ES-I3 (cell line): Measurements from ENCODE around the gene TMA7B.
"Not testable (repeated sequence)": the region's sequence is repeated elsewhere in the genome, so short reads cannot be mapped to it uniquely, and the experiment has no call there.

ENCODE experiments used
- H3K36me3 ChIP-seq: 2 replicates; pipeline ENCODE4 v1.6.1; 2013; ENCODE audit warnings: mild to moderate bottlenecking, low read length, control low read depth, moderate library complexity; ENCODE audit not compliant: insufficient read depth
- H3K4me1 ChIP-seq: 2 replicates; pipeline ENCODE4 v1.6.1; 2013; ENCODE audit warnings: mild to moderate bottlenecking, control low read depth, low read length; ENCODE audit not compliant: insufficient read depth
- H3K9ac ChIP-seq: 2 replicates; pipeline ENCODE4 v1.6.1; 2013; ENCODE audit warnings: low read depth, mild to moderate bottlenecking, low read length, moderate library complexity
- H3K9me3 ChIP-seq: 2 replicates; pipeline ENCODE4 v1.6.1; 2013; ENCODE audit warnings: mild to moderate bottlenecking, low read length, moderate library complexity; ENCODE audit not compliant: control insufficient read depth, insufficient read depth

TMA7B gene

DNA sequence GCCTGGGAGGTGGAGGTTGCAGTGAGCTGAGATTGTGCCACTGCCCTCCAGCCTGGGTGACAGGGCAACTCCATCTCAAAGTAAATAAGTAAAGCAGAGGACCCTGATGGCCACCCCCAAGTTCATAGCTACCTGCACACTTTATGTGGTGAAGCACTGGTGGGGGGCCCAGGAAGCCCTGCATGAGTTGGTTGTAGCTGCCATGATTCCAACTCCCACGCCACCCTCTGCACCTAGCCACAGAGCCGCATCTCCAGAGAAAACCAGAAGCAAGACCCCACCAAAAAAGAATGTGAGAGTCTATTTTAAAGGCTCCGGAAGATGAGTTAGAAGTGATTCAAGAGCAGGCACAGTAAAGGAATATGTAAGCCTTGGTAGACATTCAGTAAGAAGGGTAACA is 20.4 kb upstream of the TMA7B start:
- H3K9me3 ChIP-seq, result no peaks in the 10 kb centered on the region
- H3K4me1 ChIP-seq, result peaks cover 29% of the 10 kb centered on the region
- no peak overlapping the region for H3K9ac ChIP-seq
- H3K36me3 ChIP-seq, result no peaks in the 10 kb centered on the region

DNA sequence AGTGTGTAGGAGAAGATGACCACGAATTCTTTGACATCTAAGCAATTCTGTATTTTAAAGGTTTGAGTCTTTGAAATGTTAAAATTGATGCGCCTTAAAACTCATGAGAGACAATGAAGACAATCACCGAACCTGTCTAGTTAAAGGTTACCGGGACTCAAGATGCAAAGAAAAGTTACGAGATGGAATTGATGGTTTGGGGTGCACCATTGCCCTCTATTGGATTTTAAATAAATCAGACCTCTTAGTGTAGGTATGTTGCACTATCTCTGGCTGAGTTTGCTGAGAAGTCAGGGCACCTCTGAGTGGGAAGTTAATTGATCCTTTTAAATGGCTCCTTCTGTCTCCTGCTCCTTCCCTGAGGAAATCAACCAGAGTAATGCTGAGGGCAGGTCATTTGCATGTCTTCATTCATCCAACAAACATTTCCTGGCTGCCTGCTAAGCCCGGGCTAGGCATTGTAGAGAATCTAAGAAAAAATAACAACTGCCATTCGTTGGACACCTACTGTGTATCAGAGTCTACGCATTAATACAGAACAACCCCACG is 19.4 kb upstream of the TMA7B start:
- Histone ChIP-seq H3K9ac (no peak overlapping the region), H3K36me3 (no peaks in the 10 kb centered on the region), H3K9me3 (no peaks in the 10 kb centered on the region), H3K4me1 (peaks cover 32% of the 10 kb centered on the region)

DNA sequence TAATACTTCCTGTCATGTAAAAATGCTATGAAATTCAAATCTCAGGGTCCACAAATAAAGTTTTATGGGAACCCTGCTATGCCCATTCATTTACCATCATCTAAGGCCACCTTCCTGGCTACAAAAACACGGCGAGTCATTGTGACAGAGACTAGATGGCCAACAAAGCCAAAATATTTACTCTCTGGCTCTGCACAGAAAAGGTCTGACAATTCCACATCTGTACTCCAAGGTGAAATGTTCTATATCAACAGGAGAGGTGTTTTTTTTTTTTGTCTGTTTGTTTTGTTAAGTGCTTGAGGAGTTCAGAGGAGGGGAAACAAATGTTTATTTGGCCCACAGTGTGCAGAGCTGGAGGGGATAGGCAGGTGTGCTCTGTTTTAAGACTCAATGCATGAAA is 18.6 kb upstream of the TMA7B start:
- Histone ChIP-seq H3K9ac (no peak overlapping the region), H3K36me3 (no peaks in the 10 kb centered on the region), H3K4me1 (peaks cover 35% of the 10 kb centered on the region), H3K9me3 (no peaks in the 10 kb centered on the region)

DNA sequence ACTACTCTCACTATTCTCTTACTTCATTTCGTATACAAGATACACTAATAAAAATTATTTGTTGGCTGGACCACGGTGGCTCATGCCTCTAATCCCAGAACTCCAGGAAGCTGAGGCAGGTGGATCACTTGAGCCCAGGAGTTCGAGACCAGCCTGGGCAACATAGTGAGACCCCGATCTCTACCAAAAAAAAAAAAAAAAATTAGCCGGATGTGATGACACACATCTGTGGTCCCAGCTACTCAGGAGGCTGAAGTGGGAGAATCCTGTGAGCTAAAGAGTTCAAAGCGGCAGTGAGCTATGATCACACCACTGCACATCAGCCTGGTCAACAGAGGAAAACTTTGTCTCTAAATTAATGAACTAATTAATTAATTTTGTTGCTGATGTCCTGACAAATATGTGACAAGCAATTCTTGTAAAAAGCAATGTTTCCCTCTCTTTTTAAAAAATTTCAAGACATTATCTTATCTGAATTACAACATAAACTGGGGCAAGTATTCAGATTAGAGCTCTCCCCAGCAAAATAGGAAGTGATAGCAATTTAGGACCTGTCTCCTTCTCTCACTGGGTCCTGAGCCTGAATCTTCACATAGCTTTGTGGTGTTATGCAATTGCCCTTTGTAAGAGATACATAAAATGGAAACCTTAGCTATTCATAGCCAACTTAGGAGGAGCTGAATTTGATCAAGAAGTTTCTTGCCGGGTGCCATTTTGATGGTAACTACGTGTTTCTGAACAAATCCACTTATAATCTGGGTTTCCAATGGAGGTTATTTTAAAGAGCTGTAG is 17.6 kb upstream of the TMA7B start:
- no peaks in the 10 kb centered on the region for H3K36me3 ChIP-seq
- peaks cover 39% of the 10 kb centered on the region for H3K4me1 ChIP-seq
- H3K9ac ChIP-seq, result no peak overlapping the region
- no peaks in the 10 kb centered on the region for H3K9me3 ChIP-seq

DNA sequence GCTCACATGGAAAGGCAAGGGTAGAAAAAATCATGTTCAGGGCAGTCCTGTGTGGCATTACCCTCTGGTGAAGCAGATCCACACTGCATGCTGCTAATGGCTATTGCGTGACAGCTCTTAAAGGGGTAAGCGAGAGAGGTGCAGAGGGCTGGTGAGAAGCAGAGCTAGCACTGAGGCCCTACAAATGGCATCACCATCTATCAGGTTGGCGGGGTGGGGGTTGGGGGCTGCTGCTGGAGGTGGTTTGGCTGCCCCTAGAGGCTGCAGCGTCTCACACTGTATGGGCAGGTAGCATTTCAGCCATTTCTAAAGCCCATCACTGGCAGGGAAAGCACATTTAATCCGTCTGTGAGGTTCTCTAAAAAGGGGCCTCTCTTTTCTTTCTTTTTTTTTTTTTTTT is 16.9 kb upstream of the TMA7B start:
- peaks cover 39% of the 10 kb centered on the region for H3K4me1 ChIP-seq
- no peaks in the 10 kb centered on the region for H3K36me3 ChIP-seq
- H3K9ac ChIP-seq, result no peak overlapping the region

DNA sequence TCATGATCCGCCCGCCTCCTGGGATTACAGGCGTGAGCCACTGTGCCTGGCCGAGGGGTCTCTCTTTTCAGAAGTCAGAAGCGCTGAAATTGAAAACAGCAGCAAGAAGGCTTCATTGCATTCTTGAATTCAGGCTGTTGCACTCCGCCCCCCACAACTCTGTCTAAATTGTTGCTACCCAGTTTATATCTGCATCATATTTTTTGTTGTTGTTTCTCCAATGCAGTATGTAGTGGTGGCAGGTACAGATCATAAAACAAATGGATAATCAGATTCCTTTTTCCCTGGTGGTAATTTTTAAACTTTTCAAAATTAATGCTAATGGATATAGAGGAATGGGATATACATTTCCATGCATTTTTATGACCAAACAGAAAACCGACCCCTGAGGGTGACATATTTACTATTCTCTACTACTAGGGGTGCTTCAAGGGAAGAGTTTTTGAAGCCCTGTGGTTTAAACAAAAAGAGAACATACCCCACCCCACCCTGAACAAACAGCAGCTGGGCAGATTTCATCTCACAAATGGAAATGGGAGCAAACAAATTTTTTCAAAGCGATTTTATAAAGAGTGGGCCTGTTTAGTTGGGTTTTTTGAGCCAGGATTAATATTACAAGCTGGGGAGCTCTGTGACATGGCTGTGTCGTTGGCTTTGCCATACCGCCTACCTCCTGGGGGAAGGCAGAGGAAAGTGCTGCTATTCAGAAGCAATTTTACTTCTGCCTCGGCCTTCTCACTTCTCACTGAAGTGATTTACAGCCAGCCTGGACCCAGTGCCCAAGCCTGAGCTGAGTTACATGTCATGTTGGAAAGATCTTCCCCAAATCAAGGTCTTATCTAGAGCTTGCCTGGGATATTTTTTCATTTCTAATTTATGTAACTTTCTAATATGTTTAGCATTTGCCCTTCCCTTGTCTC is 16.0 kb upstream of the TMA7B start:
- peaks cover 39% of the 10 kb centered on the region for H3K4me1 ChIP-seq
- H3K9me3 ChIP-seq, result no peaks in the 10 kb centered on the region
- H3K9ac ChIP-seq, result no peak overlapping the region
- no peaks in the 10 kb centered on the region for H3K36me3 ChIP-seq

More for the DNA sequence above, 16.9 kb upstream of the TMA7B start:
- H3K9me3 ChIP-seq, result no peaks in the 10 kb centered on the region

DNA sequence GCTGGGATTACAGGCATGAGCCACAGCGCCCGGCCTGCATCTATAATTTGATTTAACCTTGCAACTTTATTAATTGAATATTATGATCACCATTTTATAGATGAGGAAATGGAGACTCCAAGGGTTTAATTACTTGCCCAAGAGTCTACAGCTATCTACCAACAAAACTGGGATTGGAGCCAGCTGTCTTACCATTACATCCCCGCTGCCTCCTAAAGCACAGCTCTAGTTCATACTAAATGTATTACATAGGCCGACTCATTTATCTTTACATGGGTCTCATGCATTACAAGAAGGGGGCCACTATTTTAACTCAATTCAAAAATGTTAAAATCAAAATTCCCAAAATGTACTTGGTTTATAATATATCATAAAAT is 14.1 kb upstream of the TMA7B start:
- Histone ChIP-seq H3K4me1 (peaks cover 33% of the 10 kb centered on the region), H3K9ac (no peak overlapping the region), H3K36me3 (no peaks in the 10 kb centered on the region), H3K9me3 (no peaks in the 10 kb centered on the region)

DNA sequence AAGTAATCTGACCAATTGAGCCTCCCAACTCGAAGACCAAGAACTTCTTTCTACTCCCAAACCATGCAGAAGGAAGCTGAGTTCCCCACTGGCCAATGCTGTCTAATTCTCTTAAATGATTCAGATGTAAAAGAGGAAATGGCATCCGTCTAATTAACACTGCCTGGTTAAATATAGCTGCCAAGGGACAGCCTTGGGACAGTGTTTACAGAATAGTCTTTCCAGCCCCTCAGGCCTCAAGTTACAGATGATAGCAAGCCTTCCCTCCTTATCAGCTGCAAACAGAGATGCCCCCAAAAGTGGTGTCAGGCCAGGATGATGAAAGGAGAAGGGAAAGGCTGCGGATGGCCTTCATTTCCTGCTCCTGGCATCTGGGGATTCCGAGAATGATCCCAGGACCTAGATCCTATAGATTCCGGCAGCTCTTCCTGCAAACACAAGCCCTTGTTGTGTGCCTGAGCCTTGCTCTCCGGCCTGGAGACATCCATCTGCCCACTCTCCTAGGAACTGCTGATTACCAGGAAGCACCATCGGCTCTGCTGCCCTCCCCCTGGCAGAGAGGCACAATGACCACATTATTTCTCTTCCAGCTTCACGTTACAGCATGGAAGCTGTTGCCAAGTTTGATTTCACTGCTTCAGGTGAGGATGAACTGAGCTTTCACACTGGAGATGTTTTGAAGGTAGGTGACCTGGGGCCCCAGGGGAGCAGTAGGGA is 13.5 kb upstream of the TMA7B start:
- H3K4me1 ChIP-seq, result peaks cover 27% of the 10 kb centered on the region
- no peak overlapping the region for H3K9ac ChIP-seq
- no peaks in the 10 kb centered on the region for H3K36me3 ChIP-seq
- H3K9me3 ChIP-seq, result no peaks in the 10 kb centered on the region

DNA sequence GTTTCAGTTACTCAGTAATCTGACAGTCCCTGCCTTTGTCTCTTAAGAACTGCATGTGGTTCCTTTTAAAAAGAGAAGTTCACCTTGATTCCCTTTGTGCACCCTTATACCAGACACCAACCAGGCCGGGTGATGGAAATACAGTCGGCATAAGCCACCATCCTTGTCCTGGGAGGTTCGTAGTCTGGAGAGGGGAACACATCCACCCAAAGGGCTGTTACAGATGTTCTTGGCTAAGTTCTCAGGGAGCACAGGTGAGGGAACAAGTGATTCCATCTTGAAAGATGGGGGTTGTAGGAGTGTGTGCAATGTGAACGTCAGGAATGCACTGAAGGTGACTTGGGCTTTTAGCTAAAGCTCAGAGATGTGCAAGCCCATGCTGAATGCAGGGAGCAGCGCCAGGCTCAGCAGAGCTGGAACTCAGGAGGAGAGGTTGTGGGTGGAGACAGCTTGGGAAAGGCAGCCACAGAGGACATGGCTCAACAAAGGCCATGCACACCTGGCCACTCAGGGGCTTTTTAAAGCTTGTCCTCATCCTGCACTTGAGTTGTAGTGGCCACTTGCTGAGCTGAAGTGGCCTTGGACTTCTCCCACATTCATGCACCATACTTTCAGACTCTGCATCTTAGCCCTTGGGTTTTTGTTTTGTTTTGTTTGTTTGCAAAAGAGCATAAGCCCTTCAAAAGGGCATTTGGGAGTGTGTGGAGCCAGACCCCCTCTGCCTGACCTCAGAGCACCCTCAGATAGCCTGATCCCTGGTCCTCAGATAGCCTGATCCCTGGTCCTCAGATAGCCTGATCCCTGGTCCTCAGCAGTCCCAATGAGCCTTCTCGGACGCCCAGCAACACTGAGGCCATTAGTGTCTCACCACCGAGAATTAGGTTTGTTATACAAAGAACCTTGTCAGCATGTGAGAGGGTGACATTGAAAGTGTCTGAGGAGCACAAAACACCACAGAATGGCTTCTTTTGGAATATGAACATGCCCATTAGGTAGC is 12.7 kb upstream of the TMA7B start:
- Histone ChIP-seq H3K9ac (no peak overlapping the region), H3K36me3 (no peaks in the 10 kb centered on the region), H3K9me3 (no peaks in the 10 kb centered on the region), H3K4me1 (peaks cover 24% of the 10 kb centered on the region)

DNA sequence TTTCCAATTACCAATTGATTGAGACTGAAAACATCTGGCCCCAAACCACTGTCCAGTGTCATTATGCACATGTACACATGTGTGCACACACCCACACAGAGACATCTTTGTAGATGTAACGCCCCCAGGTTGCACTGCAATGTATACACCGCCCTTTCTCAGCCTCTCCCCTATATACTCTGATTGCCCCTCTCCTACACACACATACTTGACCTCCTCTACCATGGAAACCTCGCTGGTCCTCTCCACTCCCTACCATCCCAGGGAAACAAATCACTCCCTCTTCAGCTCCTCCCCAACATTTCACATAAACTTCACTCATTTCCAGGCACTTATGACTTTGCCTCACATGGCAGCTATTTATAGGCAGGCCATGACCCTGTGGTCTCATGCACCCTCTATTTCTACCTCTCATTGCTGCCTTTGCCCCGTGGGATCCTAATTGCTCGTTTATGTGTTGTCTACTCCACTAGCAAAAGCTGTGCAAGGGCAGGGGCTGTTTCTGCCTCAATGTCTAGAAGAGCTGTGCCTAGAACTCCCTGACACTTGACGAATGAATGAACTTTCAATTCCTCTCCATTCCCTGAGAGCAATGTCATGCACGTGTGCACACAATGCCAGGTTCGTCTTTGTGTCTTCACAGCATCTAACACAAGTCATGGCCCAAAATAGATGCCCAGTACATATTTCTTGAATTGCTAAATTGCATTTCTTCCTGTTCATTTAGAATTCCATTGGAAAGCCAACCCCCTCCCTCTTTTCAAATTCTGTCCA is 10.0 kb upstream of the TMA7B start:
- Histone ChIP-seq H3K36me3 (no peaks in the 10 kb centered on the region), H3K9me3 (no peaks in the 10 kb centered on the region), H3K9ac (no peak overlapping the region), H3K4me1 (peaks cover 7% of the 10 kb centered on the region)

DNA sequence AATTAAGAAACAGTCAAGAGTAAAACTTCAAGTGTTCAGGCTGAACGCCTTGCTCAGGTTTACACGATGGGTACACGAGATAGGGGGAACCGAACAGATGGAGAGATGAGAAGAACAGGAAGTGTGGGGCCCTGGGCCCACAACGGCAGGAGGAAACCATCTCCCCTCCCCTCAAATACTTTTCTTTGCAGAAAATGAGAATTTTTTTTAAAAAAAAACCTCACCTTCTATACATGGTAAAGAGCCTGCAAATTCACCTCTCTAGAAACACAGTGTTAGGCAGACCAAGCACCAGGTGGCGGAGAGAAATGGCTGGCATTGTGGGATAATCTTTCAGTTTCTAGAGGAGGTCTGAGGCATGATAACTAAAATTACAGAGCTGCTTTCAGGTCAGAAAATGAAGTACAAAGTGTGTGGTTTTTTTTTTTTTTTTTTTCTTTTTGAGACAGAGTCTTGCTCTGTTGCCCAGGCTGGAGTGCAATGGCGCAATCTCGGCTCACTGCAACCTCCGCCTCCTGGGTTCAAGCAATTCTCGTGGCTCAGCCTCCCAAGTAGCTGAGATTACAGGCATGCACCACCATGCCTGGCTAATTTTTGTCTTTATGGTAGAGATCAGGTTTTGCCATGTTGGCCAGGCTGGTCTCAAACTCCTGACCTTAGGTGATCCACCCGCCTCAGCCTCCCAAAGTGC is 8.4 kb upstream of the TMA7B start:
- H3K9me3 ChIP-seq, H3K4me1 ChIP-seq, H3K36me3 ChIP-seq, H3K9ac ChIP-seq: not testable (repeated sequence)

DNA sequence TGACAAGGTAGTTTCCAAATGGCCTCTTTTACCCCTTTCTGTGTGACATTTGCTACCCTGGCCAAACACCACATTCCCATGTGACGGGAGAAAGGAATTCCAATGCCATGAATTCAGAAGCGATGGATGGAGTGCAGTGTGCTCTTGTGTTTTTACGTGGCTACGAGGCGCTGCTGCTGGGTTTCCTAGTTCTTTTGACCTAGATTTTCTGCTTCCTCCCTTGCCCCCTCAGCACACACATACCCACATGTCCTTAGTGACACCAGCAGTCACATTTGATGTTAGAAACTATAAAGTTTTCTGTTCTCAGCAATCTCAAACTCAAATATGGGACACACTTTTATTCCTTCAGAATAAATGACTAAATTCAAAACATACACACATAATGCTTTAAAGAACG is 7.8 kb upstream of the TMA7B start:
- no peaks in the 10 kb centered on the region for H3K4me1 ChIP-seq
- no peak overlapping the region for H3K9ac ChIP-seq
- H3K9me3 ChIP-seq, result no peaks in the 10 kb centered on the region
- no peaks in the 10 kb centered on the region for H3K36me3 ChIP-seq
